ENCODE data around the gene WFDC5.

DNA sequence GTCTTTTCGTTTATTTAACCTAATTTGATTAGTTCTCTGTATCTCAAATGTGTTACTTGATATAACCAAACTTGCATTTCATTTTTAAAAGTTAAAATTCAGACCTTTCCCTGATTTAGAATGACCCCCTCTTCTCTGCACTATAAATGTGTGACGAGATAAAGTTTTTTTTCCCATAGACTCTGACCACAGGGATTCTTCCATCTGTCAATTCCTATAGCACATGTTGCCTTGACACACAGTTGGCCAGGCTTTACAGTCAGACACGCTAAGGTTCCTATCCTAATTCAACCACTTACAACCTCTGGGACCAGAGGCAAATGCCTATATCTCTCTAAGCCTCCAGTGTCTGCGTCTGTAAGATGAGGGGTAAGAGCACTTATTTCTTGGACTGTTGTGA lies 54.7 kb downstream of the WFDC5 start:
- TF ChIP-seq, protein P1, sequence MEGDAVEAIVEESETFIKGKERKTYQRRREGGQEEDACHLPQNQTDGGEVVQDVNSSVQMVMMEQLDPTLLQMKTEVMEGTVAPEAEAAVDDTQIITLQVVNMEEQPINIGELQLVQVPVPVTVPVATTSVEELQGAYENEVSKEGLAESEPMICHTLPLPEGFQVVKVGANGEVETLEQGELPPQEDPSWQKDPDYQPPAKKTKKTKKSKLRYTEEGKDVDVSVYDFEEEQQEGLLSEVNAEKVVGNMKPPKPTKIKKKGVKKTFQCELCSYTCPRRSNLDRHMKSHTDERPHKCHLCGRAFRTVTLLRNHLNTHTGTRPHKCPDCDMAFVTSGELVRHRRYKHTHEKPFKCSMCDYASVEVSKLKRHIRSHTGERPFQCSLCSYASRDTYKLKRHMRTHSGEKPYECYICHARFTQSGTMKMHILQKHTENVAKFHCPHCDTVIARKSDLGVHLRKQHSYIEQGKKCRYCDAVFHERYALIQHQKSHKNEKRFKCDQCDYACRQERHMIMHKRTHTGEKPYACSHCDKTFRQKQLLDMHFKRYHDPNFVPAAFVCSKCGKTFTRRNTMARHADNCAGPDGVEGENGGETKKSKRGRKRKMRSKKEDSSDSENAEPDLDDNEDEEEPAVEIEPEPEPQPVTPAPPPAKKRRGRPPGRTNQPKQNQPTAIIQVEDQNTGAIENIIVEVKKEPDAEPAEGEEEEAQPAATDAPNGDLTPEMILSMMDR (IDR thresholded peaks at IDR 0.05), result no peak
- no peak for TF ChIP-seq POLR2A (IDR thresholded peaks at IDR 0.05)

All from Peyer's patch (tissue), 4 donors.